ENCODE data around the gene FSCB.
"Not testable (repeated sequence)": the region's sequence is repeated elsewhere in the genome, so short reads cannot be mapped to it uniquely, and the experiment has no call there.

Gene FSCB, protein sequence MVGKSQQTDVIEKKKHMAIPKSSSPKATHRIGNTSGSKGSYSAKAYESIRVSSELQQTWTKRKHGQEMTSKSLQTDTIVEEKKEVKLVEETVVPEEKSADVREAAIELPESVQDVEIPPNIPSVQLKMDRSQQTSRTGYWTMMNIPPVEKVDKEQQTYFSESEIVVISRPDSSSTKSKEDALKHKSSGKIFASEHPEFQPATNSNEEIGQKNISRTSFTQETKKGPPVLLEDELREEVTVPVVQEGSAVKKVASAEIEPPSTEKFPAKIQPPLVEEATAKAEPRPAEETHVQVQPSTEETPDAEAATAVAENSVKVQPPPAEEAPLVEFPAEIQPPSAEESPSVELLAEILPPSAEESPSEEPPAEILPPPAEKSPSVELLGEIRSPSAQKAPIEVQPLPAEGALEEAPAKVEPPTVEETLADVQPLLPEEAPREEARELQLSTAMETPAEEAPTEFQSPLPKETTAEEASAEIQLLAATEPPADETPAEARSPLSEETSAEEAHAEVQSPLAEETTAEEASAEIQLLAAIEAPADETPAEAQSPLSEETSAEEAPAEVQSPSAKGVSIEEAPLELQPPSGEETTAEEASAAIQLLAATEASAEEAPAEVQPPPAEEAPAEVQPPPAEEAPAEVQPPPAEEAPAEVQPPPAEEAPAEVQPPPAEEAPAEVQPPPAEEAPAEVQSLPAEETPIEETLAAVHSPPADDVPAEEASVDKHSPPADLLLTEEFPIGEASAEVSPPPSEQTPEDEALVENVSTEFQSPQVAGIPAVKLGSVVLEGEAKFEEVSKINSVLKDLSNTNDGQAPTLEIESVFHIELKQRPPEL

DNA sequence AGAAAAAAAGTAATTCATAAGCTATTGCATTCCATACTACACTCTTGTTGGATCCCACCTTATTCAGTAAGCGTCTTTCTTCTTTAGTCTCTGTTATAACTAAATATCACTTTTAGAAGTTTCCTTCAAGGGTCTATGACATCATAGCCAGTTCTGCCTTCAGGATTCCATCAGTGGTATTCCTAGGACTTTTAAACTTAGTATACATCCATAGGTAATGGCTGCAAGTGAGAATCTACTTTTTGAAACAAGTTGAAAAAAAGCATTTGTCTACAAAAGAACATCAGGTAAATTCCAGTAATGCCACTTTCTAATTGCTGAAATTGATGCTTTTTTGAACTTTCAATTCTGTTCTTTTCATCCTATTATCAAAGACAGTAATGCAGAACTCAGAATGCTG lies at the start of gene FSCB:
Gene FSCB (minus strand): TSS at position 101 of the 400 bp plus-strand sequence. CDS start 296 bp downstream, outside the sequence.
- no peak for DNase-seq (ENCODE audit: low read depth)

DNA sequence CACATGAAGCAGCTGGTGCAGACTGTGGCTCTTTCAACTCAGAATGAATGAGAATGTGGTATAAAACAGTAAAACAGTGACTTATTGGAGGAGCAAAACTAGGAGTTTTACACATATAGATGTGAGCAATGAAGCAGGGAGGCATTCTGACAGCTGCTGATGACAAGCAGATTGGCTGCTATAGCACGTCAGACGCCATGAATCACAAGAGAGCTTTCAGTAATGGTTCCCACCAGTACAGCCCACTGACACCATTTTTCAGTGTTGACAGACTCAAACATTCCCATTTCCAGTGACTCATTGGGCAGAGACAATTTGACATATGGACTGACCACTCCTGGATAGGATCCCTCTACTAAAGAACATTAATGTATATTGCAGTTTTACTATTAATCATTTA lies 24.6 kb upstream of the FSCB start:
- DNase-seq (ENCODE audit: low read depth), result no peak

DNA sequence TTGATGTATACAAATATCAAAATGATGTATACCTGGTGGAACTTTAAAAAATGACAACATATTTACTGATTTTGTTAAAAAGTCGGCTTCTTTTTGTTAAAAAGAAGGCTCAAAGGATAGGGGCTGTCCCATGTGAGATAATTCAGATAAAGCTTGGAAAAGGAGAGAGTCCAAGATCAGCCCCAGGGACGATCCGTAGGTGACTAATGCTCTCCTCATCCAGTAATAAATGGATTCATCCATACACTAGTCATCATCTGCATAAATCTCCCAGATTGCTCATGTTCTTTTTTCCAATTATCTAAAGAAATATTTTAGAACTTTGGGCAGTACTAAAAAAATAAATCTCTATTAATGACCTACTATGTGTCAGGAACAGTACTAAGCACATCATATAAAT lies 23.4 kb upstream of the FSCB start:
- DNase-seq (ENCODE audit: low read depth), result no peak

- no peak for DNase-seq (ENCODE audit: low read depth)
Observed at GRCh38 chr14:44529026-44529425, 21.9 kb upstream of the FSCB start.

GRCh38 chr14:44528180-44528579 lies 21.1 kb upstream of the FSCB start:
- DNase-seq (ENCODE audit: low read depth), result no peak

DNA sequence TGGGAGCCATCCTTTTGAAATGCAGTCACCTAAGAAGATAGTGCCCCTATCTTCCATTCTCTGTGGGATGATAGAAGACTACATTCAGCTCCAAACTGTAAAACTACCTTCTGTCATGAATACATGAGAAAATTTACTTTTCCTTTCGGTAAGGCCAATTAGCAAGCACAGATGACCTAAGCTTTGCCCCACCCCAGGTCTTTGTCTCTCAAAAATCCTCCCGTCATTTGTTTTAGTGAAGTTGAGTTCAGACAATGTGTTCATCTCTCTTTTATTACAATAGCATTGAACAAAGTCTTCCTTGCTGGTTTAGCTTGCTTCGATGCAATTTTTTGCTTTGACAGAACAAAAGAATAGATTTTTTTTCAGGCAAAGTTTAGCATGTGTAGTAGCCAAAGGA lies 18.2 kb upstream of the FSCB start:
- no peak for DNase-seq (ENCODE audit: low read depth)

DNA sequence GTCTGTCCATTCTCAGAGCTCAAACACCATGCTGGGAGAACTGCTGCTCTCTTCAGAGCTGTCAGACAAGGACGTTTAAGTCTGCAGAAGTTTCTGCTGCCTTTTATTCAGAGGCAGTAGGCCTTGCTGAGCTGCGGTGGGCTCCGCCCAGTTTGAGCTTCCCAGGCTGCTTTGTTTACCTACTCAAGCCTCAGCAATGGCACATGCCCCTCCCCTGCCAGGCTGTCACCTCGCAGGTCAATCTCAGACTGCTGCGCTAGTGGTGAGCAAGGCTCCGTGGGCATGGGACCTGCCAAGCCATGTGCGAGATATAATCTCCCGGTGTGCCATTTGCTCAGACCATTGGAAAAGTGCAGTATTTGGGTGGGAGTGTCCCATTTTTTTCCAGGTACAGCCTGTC lies 8.6 kb upstream of the FSCB start:
- DNase-seq (ENCODE audit: low read depth), result not testable (repeated sequence)

DNA sequence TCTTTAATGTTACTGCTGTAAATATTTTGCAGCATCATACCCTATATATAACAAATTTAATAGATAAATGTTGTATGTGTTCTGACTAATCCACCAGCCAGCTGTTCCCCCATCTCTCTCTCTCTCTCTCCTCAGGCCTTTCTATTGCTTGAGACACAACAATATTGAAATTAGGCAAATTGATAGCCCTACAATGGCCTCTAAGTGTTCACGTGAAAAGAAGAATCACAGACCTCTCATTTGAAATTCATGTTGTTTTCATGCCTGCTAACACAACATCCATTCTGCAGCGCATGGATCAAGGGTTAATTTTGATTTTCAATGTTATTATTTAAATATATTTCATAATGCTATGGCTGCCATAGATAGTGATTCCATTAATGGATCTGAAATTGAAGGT lies 1.8 kb upstream of the FSCB start:
- DNase-seq (ENCODE audit: low read depth), result no peak

DNA sequence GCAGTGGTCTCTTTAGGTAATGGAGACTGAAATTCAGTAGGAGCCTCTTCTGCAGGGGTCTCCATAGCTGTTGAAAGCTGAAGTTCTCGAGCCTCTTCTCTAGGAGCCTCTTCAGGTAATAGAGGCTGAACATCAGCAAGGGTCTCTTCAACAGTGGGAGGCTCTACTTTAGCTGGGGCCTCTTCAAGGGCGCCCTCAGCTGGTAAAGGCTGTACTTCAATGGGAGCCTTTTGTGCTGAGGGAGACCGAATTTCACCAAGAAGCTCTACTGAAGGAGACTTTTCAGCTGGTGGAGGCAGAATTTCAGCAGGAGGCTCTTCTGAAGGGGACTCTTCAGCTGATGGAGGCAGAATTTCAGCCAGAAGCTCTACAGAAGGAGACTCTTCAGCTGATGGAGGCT lies 1.5 kb downstream of the FSCB start:
- no peak for DNase-seq (ENCODE audit: low read depth)

DNA sequence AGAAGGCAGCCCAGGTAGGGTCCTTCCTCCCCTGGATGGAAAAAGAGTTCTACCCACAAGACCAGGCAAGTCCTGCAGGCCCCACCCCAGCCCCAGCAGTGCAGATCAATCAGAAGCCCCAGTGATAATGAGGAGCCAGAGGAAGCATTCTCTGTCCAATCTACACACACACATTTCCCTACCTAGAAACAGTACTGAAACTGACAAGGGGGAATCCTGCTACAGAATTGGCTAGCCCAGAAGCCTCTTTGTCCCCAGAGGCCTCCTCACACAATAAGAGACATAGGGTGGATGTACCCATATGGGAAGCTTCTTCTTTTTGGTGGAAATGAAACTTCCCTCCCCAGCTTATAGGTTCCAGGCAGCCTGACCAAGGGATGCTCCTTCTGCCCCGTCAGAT lies 9.9 kb downstream of the FSCB start:
- DNase-seq (ENCODE audit: low read depth), result no peak

DNA sequence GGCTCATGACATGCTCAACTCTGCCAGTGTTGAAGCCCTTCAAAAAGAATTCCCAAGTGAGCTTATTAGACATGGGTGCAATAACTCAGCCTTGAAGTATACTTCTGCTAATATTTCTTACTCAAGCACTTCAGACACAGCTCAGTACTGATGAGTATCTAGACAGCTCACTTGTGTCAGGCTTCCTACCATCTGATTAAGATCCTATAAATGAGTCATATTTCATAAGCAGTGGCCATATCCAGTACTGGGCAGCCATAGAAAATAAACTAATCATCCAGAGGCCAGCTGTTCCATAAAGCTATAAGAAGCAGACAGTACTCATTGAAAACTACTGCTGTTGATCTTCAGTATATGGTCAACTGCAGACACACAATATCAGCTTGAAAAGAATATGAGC lies 12.9 kb downstream of the FSCB start:
- no peak for DNase-seq (ENCODE audit: low read depth)

DNA sequence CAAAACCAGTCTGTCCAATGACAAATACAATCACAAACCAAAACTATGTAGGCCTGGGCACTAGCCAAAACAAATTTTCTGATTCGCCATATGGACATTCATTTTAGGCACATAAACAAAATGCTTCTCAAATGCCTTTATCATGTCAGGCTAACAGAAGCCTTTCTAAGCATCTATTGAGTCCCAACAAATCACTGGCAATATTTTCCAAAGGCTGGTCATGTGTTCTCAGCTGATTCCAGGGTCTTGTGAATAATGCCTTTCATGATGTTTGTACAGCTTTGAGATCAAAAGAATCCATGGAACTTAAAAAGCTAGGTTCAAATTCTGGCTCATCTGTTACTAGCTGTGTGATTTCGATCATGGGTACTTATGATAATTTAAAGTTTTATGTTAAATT lies 16.1 kb downstream of the FSCB start:
- DNase-seq (ENCODE audit: low read depth), result no peak

GRCh38 chr14:44477953-44478352 lies 29.1 kb downstream of the FSCB start:
- DNase-seq (ENCODE audit: low read depth), result no peak

- no peak for DNase-seq (ENCODE audit: low read depth)
Observed at GRCh38 chr14:44468771-44469170, 38.3 kb downstream of the FSCB start.

DNA sequence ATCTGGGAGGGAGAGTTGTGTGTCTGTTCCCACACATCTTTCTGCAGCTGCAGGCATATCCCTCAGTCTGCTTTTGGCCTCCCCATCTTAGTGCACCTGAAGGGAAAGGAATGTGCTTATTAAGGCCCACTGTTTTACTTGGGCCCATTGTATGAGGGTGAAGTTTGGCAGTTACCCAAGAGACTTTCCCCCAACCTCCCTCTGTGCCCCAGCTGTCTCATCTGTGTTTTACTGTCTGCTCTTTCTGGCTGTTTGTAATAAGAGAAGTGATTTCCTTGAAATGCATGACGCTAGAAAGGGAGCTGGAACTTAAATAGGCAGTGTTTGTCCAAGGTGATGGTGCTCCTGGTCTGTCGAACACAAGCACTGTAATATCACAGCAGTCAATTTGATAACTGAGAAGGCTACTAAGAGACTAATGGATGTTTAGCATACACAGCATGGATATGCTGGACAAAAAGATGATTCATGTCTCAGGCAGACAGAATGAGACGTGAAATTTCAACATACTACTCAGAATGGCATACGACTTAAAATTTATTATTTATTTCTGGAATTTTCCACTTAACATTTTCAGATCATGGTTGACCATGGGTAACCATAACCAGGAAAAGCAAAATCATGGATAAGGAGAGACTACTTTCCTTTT lies 43.6 kb downstream of the FSCB start:
- DNase-seq (ENCODE audit: low read depth), result no peak

GRCh38 chr14:44462381-44462780 lies 44.7 kb downstream of the FSCB start:
- DNase-seq (ENCODE audit: low read depth), result no peak

DNA sequence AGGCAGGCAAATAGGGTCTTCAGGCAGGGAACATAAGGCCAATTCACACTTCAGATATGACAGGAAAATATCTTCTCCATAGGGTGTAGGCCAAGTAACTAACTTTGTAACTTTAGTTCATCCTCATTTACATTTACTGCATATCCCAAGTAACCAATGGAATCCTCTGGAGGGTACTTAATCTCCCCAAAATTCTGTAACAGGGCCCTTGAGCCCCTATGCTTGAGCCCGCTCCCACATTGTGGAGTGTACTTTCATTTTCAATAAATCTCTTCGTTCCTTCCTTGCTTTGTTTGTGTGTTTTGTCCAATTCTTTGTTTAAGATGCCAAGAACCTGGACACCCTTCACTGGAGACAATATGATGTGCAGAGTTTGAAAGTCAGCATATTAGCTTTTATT lies 45.3 kb downstream of the FSCB start:
- DNase-seq (ENCODE audit: low read depth), result no peak
